Measurements from ENCODE around the gene CLIC2. TPM values are rescaled to one million over a fixed set of nuclear protein-coding genes. Genes with fewer than 3 reads are reported as not detected.
"Not testable (repeated sequence)": the region's sequence is repeated elsewhere in the genome, so short reads cannot be mapped to it uniquely, and the experiment has no call there.

Gene CLIC2
- total RNA-seq, 2 donors from 2014 or later = 2.4 to 4.0 TPM

GRCh38 chrX:155313766-155314165, 20.6 kb downstream of the CLIC2 start:
- TF ChIP-seq CTCF (IDR thresholded peaks at IDR 0.05) (no peak), POLR2A (IDR thresholded peaks at IDR 0.05) (no peak), POLR2AphosphoS5 (IDR thresholded peaks at IDR 0.05) (no peak)
- 85% methylated on average over 4 of the region's 4 CpGs for WGBS

GRCh38 chrX:155293771-155294170, 40.6 kb downstream of the CLIC2 start:
- Histone ChIP-seq H3K4me1 (replicated peaks) (no peaks in the 10 kb centered on the region), H3K27me3 (replicated peaks; ENCODE audit: insufficient read depth) (no peaks in the 10 kb centered on the region), H3K9me3 (no peaks in the 10 kb centered on the region), H3K4me3 (no peak overlapping the region), H3K27ac (no peak overlapping the region), H3K36me3 (no peaks in the 10 kb centered on the region)
- intact Hi-C loops (cut with DNase I) = no loop called here
- no peak for DNase-seq (ENCODE audit: low spot score)
- no peak for TF ChIP-seq POLR2A (IDR thresholded peaks at IDR 0.05)

More at GRCh38 chrX:155313766-155314165, 20.6 kb downstream of the CLIC2 start:
- intact Hi-C loops (cut with DNase I) = no loop called here
- Histone ChIP-seq H3K4me3 (no peak overlapping the region), H3K9me3 (no peaks in the 10 kb centered on the region), H3K27me3 (replicated peaks; ENCODE audit: insufficient read depth) (no peaks in the 10 kb centered on the region), H3K4me1 (replicated peaks) (no peaks in the 10 kb centered on the region), H3K27ac (no peak overlapping the region), H3K36me3 (no peaks in the 10 kb centered on the region)
- DNase-seq (ENCODE audit: low spot score) = no peak

GRCh38 chrX:155279873-155280272, 54.5 kb downstream of the CLIC2 start:
- 92% methylated on average over 1 of the region's 1 CpG for WGBS
- Histone ChIP-seq H3K36me3 (no peaks in the 10 kb centered on the region), H3K4me3 (no peak overlapping the region), H3K27me3 (replicated peaks; ENCODE audit: insufficient read depth) (no peaks in the 10 kb centered on the region), H3K9me3 (no peaks in the 10 kb centered on the region), H3K27ac (no peak overlapping the region), H3K4me1 (replicated peaks) (no peaks in the 10 kb centered on the region)
- intact Hi-C loops (cut with DNase I) = no loop called here
- TF ChIP-seq POLR2AphosphoS5 (IDR thresholded peaks at IDR 0.05) = no peak
- TF ChIP-seq POLR2A (IDR thresholded peaks at IDR 0.05) = no peak
- TF ChIP-seq CTCF (IDR thresholded peaks at IDR 0.05) = no peak
- DNase-seq (ENCODE audit: low spot score) = no peak

- WGBS = 88% methylated on average over 1 of the region's 1 CpG
- Histone ChIP-seq H3K27ac (no peak overlapping the region), H3K4me1 (replicated peaks) (no peaks in the 10 kb centered on the region), H3K4me3 (no peak overlapping the region), H3K36me3 (no peaks in the 10 kb centered on the region), H3K27me3 (replicated peaks; ENCODE audit: insufficient read depth) (no peaks in the 10 kb centered on the region), H3K9me3 (no peaks in the 10 kb centered on the region)
- intact Hi-C loops (cut with DNase I) = no loop called here
- TF ChIP-seq POLR2A (IDR thresholded peaks at IDR 0.05) (no peak), POLR2AphosphoS5 (IDR thresholded peaks at IDR 0.05) (no peak), CTCF (IDR thresholded peaks at IDR 0.05) (no peak)
- DNase-seq (ENCODE audit: low spot score) = no peak
These were observed 63.4 kb downstream of the CLIC2 start for GRCh38 chrX:155270969-155271368.

- H3K4me3 ChIP-seq; intact Hi-C loops (cut with DNase I); H3K4me1 ChIP-seq (replicated peaks); H3K9me3 ChIP-seq; H3K36me3 ChIP-seq; H3K27me3 ChIP-seq (replicated peaks; ENCODE audit: insufficient read depth); DNase-seq (ENCODE audit: low spot score); H3K27ac ChIP-seq: not testable (repeated sequence)
- WGBS = 71% methylated on average over 1 of the region's 1 CpG
These were observed 66.4 kb downstream of the CLIC2 start for GRCh38 chrX:155267995-155268394.

GRCh38 chrX:155266439-155266838, 68.0 kb downstream of the CLIC2 start:
- WGBS = 100% methylated on average over 1 of the region's 1 CpG
- H3K27ac ChIP-seq = no peak overlapping the region
- H3K27me3 ChIP-seq (replicated peaks; ENCODE audit: insufficient read depth) = no peaks in the 10 kb centered on the region
- no peak overlapping the region for H3K4me3 ChIP-seq
- intact Hi-C loops (cut with DNase I) = no loop called here
- no peaks in the 10 kb centered on the region for H3K36me3 ChIP-seq
- H3K4me1 ChIP-seq (replicated peaks) = no peaks in the 10 kb centered on the region
- no peak for TF ChIP-seq CTCF (IDR thresholded peaks at IDR 0.05)
- no peak for TF ChIP-seq POLR2AphosphoS5 (IDR thresholded peaks at IDR 0.05)
- TF ChIP-seq POLR2A (IDR thresholded peaks at IDR 0.05) = no peak
- no peak for DNase-seq (ENCODE audit: low spot score)
- H3K9me3 ChIP-seq = no peaks in the 10 kb centered on the region

All from prostate gland (tissue), 2 donors.